HG03097 (cell line): Measurements from ENCODE around the gene UFL1.
A peak's percentile ranks its signal among the peaks of the same experiment; 100 is the strongest.
"Not testable (repeated sequence)": the region's sequence is repeated elsewhere in the genome, so short reads cannot be mapped to it uniquely, and the experiment has no call there.

ENCODE experiments used
- ATAC-seq: cut with Tn5 transposase; IDR thresholded peaks from one replicate; pipeline ENCODE4 v1.9.1; 2021; ENCODE audit not compliant: unreplicated experiment, low FRiP score

UFL1 gene

DNA sequence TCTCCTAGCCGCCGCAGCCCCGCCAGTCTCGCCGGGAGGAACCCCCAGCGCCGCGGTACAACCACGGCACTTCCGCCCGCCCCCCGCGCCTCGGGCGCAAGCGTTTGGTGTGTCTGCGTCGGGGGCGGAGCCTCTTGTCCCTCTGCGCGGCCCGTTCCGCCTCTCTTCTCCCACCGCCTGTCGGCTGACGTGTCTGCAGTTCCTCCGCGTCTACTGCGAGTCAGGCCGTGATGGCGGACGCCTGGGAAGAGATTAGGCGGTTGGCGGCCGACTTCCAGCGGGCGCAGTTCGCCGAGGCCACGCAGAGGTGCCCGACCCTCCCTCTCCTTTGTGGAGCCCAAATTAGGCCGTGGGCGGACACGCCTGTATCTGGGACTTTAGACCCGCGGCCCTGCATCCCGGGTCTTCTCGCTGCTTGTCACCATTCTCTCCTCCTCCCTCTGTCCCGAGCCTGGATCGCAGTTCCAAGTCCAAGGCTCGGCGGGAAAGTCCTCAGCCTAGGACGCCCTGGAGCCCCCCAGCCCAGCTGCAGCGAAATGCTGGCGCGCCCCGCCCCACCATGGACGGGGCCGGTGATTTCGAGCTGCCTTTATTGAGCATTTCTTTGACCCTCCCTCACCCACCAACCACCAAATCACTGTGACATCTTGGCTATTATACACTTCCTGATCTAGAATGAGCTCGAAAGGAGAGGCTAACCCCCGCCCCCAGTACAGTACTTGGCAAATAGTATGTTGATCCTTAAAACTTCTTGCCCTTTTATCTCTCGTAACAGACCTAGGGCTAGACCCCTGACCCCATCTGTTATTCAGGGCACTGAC lies at the start of gene UFL1:
Gene UFL1, plus strand, starts transcription at position 163 of the 821 bp plus-strand sequence. Its CDS starts 68 bp downstream, at position 231.
- ATAC-seq: peak; percentile 98

- ATAC-seq: not testable (repeated sequence)
Measured at GRCh38 chr6:96472291-96472690, 49.3 kb upstream of the UFL1 start.

- no peak for ATAC-seq
Measured at GRCh38 chr6:96478695-96479094, 42.9 kb upstream of the UFL1 start.

- ATAC-seq: no peak
Measured at GRCh38 chr6:96491926-96492325, 29.7 kb upstream of the UFL1 start.

DNA sequence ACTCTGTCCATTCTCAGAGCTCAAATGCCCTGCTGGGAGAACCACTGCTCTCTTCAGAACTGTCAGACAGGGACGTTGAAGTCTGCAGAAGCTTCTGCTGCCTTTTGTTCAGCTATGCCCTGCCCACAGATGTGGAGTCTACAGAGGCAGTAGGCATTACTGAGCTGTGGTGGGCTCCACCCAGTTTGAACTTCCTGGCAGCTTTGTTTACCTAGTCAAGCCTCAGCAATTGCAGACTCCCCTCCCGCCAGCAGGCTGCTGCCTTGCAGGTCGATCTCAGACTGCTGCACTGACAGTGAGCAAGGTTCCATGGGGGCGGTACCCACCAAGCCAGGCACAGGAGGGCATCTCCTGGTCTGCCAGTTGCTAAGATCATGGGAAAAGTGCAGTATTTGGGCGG lies 21.8 kb upstream of the UFL1 start:
- ATAC-seq: no peak

DNA sequence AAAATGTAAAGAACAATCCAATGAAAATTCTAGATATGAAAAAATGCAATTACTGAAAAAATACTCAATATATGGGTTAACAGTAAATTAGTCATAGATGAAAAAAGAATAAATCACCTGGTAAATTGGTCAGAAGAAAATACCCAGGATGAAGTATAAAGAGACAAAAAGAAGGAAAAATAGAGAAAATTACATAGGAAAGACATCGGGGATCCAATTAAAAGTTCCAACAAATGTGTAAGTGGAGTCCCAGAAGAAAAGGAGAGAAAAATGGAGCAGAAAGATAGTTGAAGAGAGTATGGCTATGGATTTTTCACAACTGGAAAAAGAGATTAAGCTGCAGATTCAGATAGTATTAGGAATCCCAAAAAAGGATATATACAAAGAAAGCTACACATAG lies 18.7 kb upstream of the UFL1 start:
- no peak for ATAC-seq

DNA sequence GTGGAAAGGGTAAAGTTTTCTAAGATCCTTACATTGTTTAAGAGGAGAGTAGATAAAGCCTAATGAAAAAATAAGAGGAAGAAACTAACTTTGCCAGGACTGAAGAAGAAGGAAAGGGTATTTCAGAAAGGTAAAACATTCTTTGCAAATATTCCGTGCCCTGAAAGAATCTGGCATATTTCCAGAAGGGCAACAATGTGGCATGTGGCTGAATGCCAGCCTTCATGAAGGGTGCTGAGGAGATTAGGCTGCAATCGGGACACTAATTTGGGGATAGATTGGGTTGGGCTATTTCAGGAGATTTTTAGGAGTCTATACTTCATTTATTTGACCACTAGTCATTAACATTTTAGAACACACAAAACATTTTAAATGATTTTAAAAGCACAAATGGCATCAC lies 16.2 kb upstream of the UFL1 start:
- no peak for ATAC-seq

- ATAC-seq: no peak
Measured at GRCh38 chr6:96509281-96509680, 12.3 kb upstream of the UFL1 start.

DNA sequence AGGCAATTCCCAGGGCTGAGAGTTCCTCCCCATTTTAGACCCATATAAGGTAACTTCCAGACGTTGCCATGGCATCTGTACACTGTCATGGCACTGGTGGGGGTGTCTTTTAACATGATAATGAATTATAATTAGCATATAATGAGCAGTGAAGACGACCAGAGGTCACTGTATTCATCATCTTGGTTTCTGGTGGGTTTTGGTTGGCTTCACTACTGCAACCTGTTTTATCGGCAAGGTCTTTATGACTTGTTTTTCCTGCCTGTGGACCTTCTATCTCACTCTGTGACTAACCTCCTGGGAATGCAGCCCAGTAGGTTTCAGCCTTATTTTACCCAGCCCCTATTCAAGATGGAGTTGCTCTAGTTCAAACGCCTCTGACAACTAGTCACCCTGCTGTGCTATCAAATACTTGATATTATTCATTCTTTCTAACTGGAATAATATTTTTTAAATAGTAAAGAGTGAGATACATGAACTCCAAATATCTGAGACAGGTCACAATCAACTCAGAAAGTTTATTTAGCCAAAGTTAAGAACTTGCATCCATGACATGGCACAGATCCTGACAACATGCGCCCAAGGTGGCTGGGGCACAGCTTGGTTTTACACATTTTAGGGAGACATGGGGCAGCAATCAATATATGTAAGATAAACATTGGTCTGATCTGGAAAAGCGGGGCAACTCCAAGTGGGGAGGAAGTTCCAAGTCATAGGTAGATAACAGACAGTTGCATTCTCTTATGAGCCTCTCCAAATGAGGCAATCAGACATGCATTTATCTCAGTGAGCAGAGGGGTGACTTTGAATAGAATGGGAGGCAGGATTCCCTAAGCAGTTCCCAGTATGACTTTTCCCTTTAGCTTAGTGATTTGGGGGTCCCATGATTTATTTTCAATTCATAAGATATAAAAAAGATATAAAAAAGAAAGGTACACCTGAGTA lies 1.2 kb upstream of the UFL1 start:
- no peak for ATAC-seq

DNA sequence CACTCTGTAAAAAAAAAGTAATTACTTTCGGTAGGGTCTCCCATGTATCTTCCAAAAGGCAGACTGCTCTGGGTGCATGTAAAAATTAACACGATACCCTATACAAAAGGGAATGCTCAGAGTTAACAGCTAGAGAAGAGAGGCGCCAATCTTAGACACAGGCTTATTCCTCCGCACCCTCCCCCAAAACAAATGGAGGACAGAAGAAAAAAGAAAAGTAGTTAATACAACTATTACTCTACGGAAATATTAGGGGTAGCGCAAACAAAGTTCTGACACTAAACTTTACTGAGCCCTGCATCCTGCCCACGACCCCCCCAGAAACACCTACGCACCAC lies 331 bp upstream of the UFL1 start:
- peak; percentile 9 for ATAC-seq

- peak; percentile 31 for ATAC-seq
Measured at GRCh38 chr6:96522465-96523009, 931 bp downstream of the UFL1 start.

- ATAC-seq: no peak
Measured at GRCh38 chr6:96528193-96528592, 6.6 kb downstream of the UFL1 start.

GRCh38 chr6:96532399-96532798 lies 10.8 kb downstream of the UFL1 start:
- no peak for ATAC-seq

GRCh38 chr6:96537726-96538125 lies 16.1 kb downstream of the UFL1 start:
- ATAC-seq: no peak

DNA sequence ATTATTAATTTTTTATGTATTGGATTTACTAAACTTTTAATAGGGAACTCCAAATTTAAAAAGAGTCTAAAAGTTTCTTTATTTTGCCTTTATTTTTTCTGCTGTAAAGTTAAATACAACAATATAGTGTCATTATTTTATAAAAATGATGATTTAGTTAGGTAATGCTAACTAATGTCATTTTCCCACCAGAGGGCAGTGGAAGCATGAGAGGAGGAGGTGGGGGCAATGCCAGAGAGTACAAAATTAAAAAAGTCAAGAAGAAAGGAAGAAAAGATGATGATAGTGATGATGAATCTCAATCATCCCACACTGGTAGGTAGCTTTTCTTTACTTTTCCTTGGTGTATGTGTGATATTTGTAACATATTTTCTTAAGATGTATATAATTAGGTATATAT lies 21.1 kb downstream of the UFL1 start:
- peak; percentile 66 for ATAC-seq

GRCh38 chr6:96545882-96546281 lies 24.3 kb downstream of the UFL1 start:
- ATAC-seq: no peak

DNA sequence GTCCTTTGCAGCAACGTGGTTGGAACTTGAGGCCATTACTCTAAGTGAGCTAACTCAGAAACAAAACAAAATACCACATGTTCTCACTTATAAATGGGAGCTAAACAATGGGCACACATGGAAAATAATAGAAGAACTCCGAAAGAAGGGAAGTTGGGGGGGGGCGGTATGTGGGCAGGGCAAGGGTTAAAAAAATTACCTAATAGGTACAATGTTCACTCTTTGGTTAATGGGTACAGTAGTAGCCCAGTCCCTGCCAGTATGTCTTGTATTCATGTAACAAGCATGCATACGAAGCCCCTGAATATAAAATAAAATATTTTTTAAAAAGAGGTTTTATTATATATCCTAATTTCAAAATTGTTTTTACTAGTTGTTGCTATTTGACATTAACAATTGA lies 26.0 kb downstream of the UFL1 start:
- no peak for ATAC-seq

GRCh38 chr6:96554558-96554957 lies 33.0 kb downstream of the UFL1 start:
- ATAC-seq: no peak

DNA sequence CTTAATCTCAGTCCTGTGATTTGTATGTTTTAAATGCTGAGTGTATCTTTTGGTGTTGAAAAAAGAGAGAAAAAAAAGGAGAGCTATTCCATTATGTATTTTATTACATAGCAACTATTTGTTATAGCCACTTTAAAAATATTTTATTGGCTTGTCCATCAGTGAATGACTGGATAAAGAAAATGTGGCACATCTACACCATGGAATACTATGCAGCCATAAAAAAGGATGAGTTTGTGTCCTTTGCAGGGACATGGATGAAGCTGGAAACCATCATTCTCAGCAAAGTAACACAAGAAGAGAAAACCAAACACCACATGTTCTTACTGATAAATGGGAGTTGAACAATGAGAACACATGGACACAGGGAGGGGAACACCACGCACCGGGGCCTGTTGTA lies 38.1 kb downstream of the UFL1 start:
- not testable (repeated sequence) for ATAC-seq

DNA sequence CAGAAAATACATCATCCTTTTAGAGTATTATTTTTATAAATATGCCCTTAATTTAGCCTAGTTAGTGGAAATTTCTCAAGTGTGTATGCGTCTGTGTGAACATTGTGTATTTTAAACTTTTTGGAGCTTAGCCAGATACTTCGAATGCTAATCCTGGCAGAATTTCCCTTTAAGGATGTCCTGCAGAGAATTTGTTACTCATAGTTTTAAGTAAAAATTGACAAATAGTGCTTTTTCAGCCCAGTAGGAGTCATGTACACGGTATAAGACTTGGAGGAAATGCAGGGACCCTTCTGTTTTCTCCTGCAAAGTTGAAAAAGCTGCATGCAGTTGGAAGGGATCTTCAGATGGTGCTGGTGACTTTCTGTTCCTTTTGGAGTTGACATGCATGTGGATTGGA lies 41.3 kb downstream of the UFL1 start, which contains the start of gene FHL5:
Gene FHL5, plus strand, starts transcription at position 243 of the 400 bp plus-strand sequence. CDS start 40,486 bp downstream, outside the sequence.
- no peak for ATAC-seq

GRCh38 chr6:96563853-96564252 lies 42.2 kb downstream of the UFL1 start:
- peak; percentile 80 for ATAC-seq
